WTC11 (cell line): ENCODE results near the gene ZMYM5. TPM values are rescaled to one million over a fixed set of nuclear protein-coding genes. Genes with fewer than 3 reads are reported as not detected.
A peak's percentile ranks its signal among the peaks of the same experiment; 100 is the strongest.

Source experiments
- ATAC-seq: fragments of 200-7000 bp; cut with Tn5 transposase; 2 replicates; pipeline ENCODE4 v1.10.0; 2021; ENCODE audit warnings: mild to moderate bottlenecking, moderate library complexity
- CTCF ChIA-PET: fragments of 300-600 bp; sonication (Branson Sonifier 250); formaldehyde crosslinking; loops from one replicate; lab custom pipeline; 2021; ENCODE audit warnings: antibody characterized with exemption; lab: Charles Lee
- POLR2A ChIA-PET: fragments of 350-600 bp; sonication (Branson Sonifier 250); formaldehyde crosslinking; loops from one replicate; lab custom pipeline; 2021; ENCODE audit warnings: antibody characterized with exemption; lab: Charles Lee
- DNase-seq: peaks from one replicate; pipeline ENCODE4 v3.0.0; 2021; ENCODE audit warnings: low spot score
- H3K27ac Mint-ChIP-seq: 2 replicates; pipeline ENCODE4 v1.8.0; 2021; ENCODE audit warnings: mixed read lengths
- H3K27me3 Mint-ChIP-seq: 2 replicates; pipeline ENCODE4 v1.8.0; 2021; ENCODE audit warnings: low read depth, mild to moderate bottlenecking, moderate library complexity, mixed read lengths
- H3K36me3 Mint-ChIP-seq: 2 replicates; pipeline ENCODE4 v1.8.0; 2021; ENCODE audit warnings: mixed read lengths
- H3K4me1 Mint-ChIP-seq: 2 replicates; pipeline ENCODE4 v1.8.0; 2022; ENCODE audit warnings: mixed read lengths
- H3K4me3 Mint-ChIP-seq: 2 replicates; pipeline ENCODE4 v1.8.0; 2021; ENCODE audit warnings: mild to moderate bottlenecking, moderate library complexity, mixed read lengths
- H3K9me3 Mint-ChIP-seq: 2 replicates; pipeline ENCODE4 v1.8.0; 2021; ENCODE audit warnings: mixed read lengths
- ATF6 ChIP-seq: sonication (generic); formaldehyde crosslinking; IDR thresholded peaks from 2 replicates; pipeline ENCODE4 v1.8.1; 2023; ENCODE audit warnings: mild to moderate bottlenecking, missing genetic modification reagents
- CREB1 ChIP-seq: sonication (generic); formaldehyde crosslinking; IDR thresholded peaks from 2 replicates; pipeline ENCODE4 v1.8.0; 2023; ENCODE audit warnings: mild to moderate bottlenecking, missing genetic modification reagents
- CTCF ChIP-seq: fragments of 200-600 bp; IDR thresholded peaks from 2 replicates; pipeline ENCODE4 v1.8.0; 2022; ENCODE audit warnings: antibody characterized with exemption
- E2F1 ChIP-seq: sonication (generic); formaldehyde crosslinking; IDR thresholded peaks from 2 replicates; pipeline ENCODE4 v1.8.0; 2022; ENCODE audit warnings: mild to moderate bottlenecking, missing genetic modification reagents
- ESRRA ChIP-seq: sonication (generic); formaldehyde crosslinking; IDR thresholded peaks from 2 replicates; pipeline ENCODE4 v1.8.1; 2022; ENCODE audit warnings: mild to moderate bottlenecking, missing genetic modification reagents, borderline replicate concordance
- GRHL2 ChIP-seq: fragments of 250-450 bp; sonication (Bioruptor Pico); IDR thresholded peaks from 2 replicates; pipeline ENCODE4 v1.8.0; 2022; ENCODE audit warnings: mild to moderate bottlenecking, moderate library complexity; ENCODE audit not compliant: insufficient replicate concordance, severe bottlenecking
- GTF2I ChIP-seq: fragments of 250-450 bp; sonication (Bioruptor Pico); conservative IDR thresholded peaks from 2 replicates; pipeline ENCODE4 v1.4.0; 2021; ENCODE audit warnings: mild to moderate bottlenecking
- HMGXB4 ChIP-seq: sonication (generic); formaldehyde crosslinking; IDR thresholded peaks from 2 replicates; pipeline ENCODE4 v1.8.1; 2023; ENCODE audit warnings: mild to moderate bottlenecking, moderate library complexity, missing genetic modification reagents
- IRF2 ChIP-seq: sonication (generic); formaldehyde crosslinking; IDR thresholded peaks from 2 replicates; pipeline ENCODE4 v1.8.0; 2022; ENCODE audit warnings: low read depth, missing genetic modification reagents, borderline replicate concordance
- MAX ChIP-seq: sonication (generic); formaldehyde crosslinking; IDR thresholded peaks from 2 replicates; pipeline ENCODE4 v1.8.0; 2022; ENCODE audit warnings: mild to moderate bottlenecking, missing genetic modification reagents
- MXD4 ChIP-seq: fragments of 250-450 bp; sonication (Bioruptor Pico); IDR thresholded peaks from 2 replicates; pipeline ENCODE4 v1.8.0; 2021; ENCODE audit warnings: mild to moderate bottlenecking, moderate library complexity, borderline replicate concordance
- MYBL2 ChIP-seq: sonication (generic); formaldehyde crosslinking; IDR thresholded peaks from 2 replicates; pipeline ENCODE4 v1.8.1; 2023; ENCODE audit warnings: mild to moderate bottlenecking, moderate library complexity, missing genetic modification reagents
- OVOL2 ChIP-seq: fragments of 250-450 bp; sonication (Bioruptor Pico); IDR thresholded peaks from 2 replicates; pipeline ENCODE4 v1.9.0; 2021; ENCODE audit warnings: mild to moderate bottlenecking, borderline replicate concordance
- RORB ChIP-seq: fragments of 250-450 bp; sonication (Bioruptor Pico); IDR thresholded peaks from 2 replicates; pipeline ENCODE4 v1.9.0; 2021; ENCODE audit warnings: mild to moderate bottlenecking
- SOX15 ChIP-seq: fragments of 250-450 bp; sonication (Bioruptor Pico); IDR thresholded peaks from 2 replicates; pipeline ENCODE4 v1.9.0; 2021; ENCODE audit warnings: mild to moderate bottlenecking
- TEAD1 ChIP-seq: sonication (generic); formaldehyde crosslinking; IDR thresholded peaks from 2 replicates; pipeline ENCODE4 v1.8.0; 2022; ENCODE audit warnings: mild to moderate bottlenecking, missing genetic modification reagents
- TP53 ChIP-seq: sonication (generic); formaldehyde crosslinking; IDR thresholded peaks from 2 replicates; pipeline ENCODE4 v1.8.1; 2023; ENCODE audit warnings: mild to moderate bottlenecking, missing genetic modification reagents
- USF2 ChIP-seq: sonication (generic); formaldehyde crosslinking; IDR thresholded peaks from 2 replicates; pipeline ENCODE4 v1.8.1; 2023; ENCODE audit warnings: mild to moderate bottlenecking, missing genetic modification reagents, moderate library complexity
- ZNF317 ChIP-seq: sonication (generic); formaldehyde crosslinking; IDR thresholded peaks from 2 replicates; pipeline ENCODE4 v1.8.1; 2023; ENCODE audit warnings: low read depth, mild to moderate bottlenecking, moderate library complexity, missing genetic modification reagents, borderline replicate concordance
- ZNF423 ChIP-seq: fragments of 250-450 bp; sonication (Bioruptor Pico); IDR thresholded peaks from 2 replicates; pipeline ENCODE4 v2.1.2; 2022; ENCODE audit warnings: mild to moderate bottlenecking, moderate library complexity
- ZNF532 ChIP-seq: fragments of 250-450 bp; sonication (Bioruptor Pico); IDR thresholded peaks from 2 replicates; pipeline ENCODE4 v1.9.0; 2021; ENCODE audit warnings: mild to moderate bottlenecking, borderline replicate concordance
- total RNA-seq: library from RNA; stranded (reverse); gene quantifications from 3 replicates; pipeline ENCODE4 v1.2.3, GENCODE V29; 2021

ZMYM5 gene
- total RNA-seq, 1 experiment from 2014 or later, result 10.3 TPM

- no peak for TF ChIP-seq HMGXB4 (CRISPR knock-in tag)
- TF ChIP-seq IRF2 (CRISPR knock-in tag), result no peak
- TF ChIP-seq SOX15 (CRISPR knock-in tag), result no peak
- no peak for TF ChIP-seq ZNF532 (CRISPR knock-in tag)
- TF ChIP-seq TP53 (CRISPR knock-in tag), result no peak
- TF ChIP-seq, all 79 proteins: peak for 0
These were observed 40.8 kb downstream of the ZMYM5 start (continued) for GRCh38 chr13:19822673-19823072.

- ATAC-seq (peak; percentile 99), DNase-seq (peak; percentile 95)
- ChIA-PET CTCF (interaction anchor here (0.5 to 1.8 kb wide), 34 partner anchors 9 to 1080 kb away, joined by 3 to 15 read pairs (median 3); partner anchors contain the start of genes MPHOSPH8, PSPC1 and ZMYM5), POLR2A (interaction anchor here (1.1 kb wide), 1 partner anchor 45 kb away, joined by 4 read pairs; the partner anchor contains the start of gene ZMYM5)
- Mint-ChIP-seq H3K27me3 (no peaks in the 10 kb centered on the region), H3K27ac (no peak overlapping the region; the same call in 1 of the 2 replicates), H3K4me1 (peaks cover 7% of the 10 kb centered on the region), H3K4me3 (no peak overlapping the region), H3K36me3 (peaks cover 32% of the 10 kb centered on the region), H3K9me3 (peaks cover 9% of the 10 kb centered on the region)
- no peak for TF ChIP-seq CREB1 (CRISPR knock-in tag)
- TF ChIP-seq MAX (CRISPR knock-in tag), result peak; percentile 61; the same call in 1 of the 2 replicates
- TF ChIP-seq OVOL2 (CRISPR knock-in tag), result no peak
- no peak for TF ChIP-seq ATF6 (CRISPR knock-in tag)
- peak; percentile 38; the same call in 1 of the 2 replicates for TF ChIP-seq HMGXB4 (CRISPR knock-in tag)
- TF ChIP-seq USF2, result no peak
- no peak for TF ChIP-seq TEAD1
- TF ChIP-seq E2F1 (CRISPR knock-in tag), result no peak
- peak; percentile 75 for TF ChIP-seq ZNF423 (CRISPR knock-in tag)
- TF ChIP-seq GRHL2 (CRISPR knock-in tag), result no peak
- TF ChIP-seq MXD4 (CRISPR knock-in tag), result no peak
- TF ChIP-seq IRF2 (CRISPR knock-in tag), result no peak
- TF ChIP-seq MYBL2 (CRISPR knock-in tag), result no peak
- no peak for TF ChIP-seq ZNF317 (CRISPR knock-in tag)
- TF ChIP-seq ESRRA (CRISPR knock-in tag), result no peak
- TF ChIP-seq GTF2I (CRISPR knock-in tag), result no peak
- no peak for TF ChIP-seq RORB (CRISPR knock-in tag)
- TF ChIP-seq CTCF, result peak; percentile 88
These were observed 45.1 kb downstream of the ZMYM5 start for GRCh38 chr13:19818223-19818842.
